ENCODE measurements around the gene PHF1.

PHF1 gene

GRCh38 chr6:33433544-33434191, 22.9 kb downstream of the PHF1 start:
- no peak for DNase-seq

- DNase-seq: no peak
Measured at GRCh38 chr6:33434961-33435360, 24.1 kb downstream of the PHF1 start.

GRCh38 chr6:33437666-33438065, 26.9 kb downstream of the PHF1 start:
- no peak for DNase-seq

- DNase-seq: no peak
Measured at GRCh38 chr6:33438978-33439594, 28.3 kb downstream of the PHF1 start.

GRCh38 chr6:33439956-33440648, 29.3 kb downstream of the PHF1 start:
- DNase-seq: no peak

GRCh38 chr6:33440649-33441309, 30.0 kb downstream of the PHF1 start:
- DNase-seq: no peak

GRCh38 chr6:33441457-33441856, 30.6 kb downstream of the PHF1 start:
- no peak for DNase-seq

- no peak for DNase-seq
Measured at GRCh38 chr6:33442283-33442682, 31.5 kb downstream of the PHF1 start.

- no peak for DNase-seq
Measured at GRCh38 chr6:33443025-33443424, 32.2 kb downstream of the PHF1 start.

GRCh38 chr6:33443619-33444504, 33.0 kb downstream of the PHF1 start:
- DNase-seq: no peak

- DNase-seq: no peak
Measured at GRCh38 chr6:33445119-33445603, 34.3 kb downstream of the PHF1 start.

GRCh38 chr6:33446356-33446755, 35.5 kb downstream of the PHF1 start:
- DNase-seq: no peak

GRCh38 chr6:33450434-33450833, 39.6 kb downstream of the PHF1 start:
- DNase-seq: no peak

GRCh38 chr6:33451606-33452005, 40.8 kb downstream of the PHF1 start:
- DNase-seq: no peak

- no peak for DNase-seq
Measured at GRCh38 chr6:33452496-33452895, 41.7 kb downstream of the PHF1 start.

GRCh38 chr6:33453393-33454008, 42.7 kb downstream of the PHF1 start:
- DNase-seq: no peak

- DNase-seq: peak; percentile 98
Measured at GRCh38 chr6:33454009-33454946, 43.5 kb downstream of the PHF1 start, which contains the start of gene ZBTB9. Gene ZBTB9 (plus strand): TSS chr6:33454576. CDS start chr6:33455101, 525 bp downstream.

- no peak for DNase-seq
Measured at GRCh38 chr6:33455051-33455450, 44.2 kb downstream of the PHF1 start.

- no peak for DNase-seq
Measured at GRCh38 chr6:33456156-33456555, 45.3 kb downstream of the PHF1 start.

GRCh38 chr6:33458676-33459075, 47.9 kb downstream of the PHF1 start:
- no peak for DNase-seq

GRCh38 chr6:33459226-33459625, 48.4 kb downstream of the PHF1 start:
- no peak for DNase-seq

Data from islet precursor cell (in vitro differentiated cells).